GM18508 (cell line): Measurements from ENCODE around the gene OVCH2.
"Not testable (repeated sequence)": the region's sequence is repeated elsewhere in the genome, so short reads cannot be mapped to it uniquely, and the experiment has no call there.

Source experiments
- ATAC-seq: cut with Tn5 transposase; IDR thresholded peaks from one replicate; pipeline ENCODE4 v1.9.1; 2021; ENCODE audit warnings: moderate number of reproducible peaks; ENCODE audit not compliant: insufficient read depth, unreplicated experiment

Gene OVCH2, protein sequence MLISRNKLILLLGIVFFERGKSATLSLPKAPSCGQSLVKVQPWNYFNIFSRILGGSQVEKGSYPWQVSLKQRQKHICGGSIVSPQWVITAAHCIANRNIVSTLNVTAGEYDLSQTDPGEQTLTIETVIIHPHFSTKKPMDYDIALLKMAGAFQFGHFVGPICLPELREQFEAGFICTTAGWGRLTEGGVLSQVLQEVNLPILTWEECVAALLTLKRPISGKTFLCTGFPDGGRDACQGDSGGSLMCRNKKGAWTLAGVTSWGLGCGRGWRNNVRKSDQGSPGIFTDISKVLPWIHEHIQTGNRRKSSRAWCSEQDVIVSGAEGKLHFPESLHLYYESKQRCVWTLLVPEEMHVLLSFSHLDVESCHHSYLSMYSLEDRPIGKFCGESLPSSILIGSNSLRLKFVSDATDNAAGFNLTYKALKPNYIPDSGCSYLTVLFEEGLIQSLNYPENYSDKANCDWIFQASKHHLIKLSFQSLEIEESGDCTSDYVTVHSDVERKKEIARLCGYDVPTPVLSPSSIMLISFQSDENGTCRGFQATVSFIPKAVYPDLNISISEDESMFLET

DNA sequence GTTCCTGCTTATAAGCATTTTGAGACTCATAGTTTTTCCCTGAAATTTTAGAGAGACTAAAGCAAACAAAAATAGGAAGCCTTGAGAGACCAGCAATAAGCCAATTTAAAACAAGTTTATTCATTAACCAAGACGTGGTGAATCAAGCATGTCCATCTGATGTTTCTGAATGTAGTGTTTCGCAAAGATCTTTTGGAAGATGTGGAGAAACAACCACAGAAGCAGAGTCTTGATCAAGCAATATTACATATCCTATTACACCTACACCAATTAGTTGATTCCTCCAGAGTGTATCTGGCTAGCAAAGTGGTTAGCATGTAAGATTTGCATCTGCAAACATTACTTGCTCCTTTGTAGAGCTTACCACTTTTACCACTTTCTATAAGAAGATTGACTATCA lies at the start of gene OVCH2:
Gene OVCH2 (minus strand): TSS at position 101 of the 400 bp plus-strand sequence. CDS start 83 bp downstream, at position 18.
- no peak for ATAC-seq

DNA sequence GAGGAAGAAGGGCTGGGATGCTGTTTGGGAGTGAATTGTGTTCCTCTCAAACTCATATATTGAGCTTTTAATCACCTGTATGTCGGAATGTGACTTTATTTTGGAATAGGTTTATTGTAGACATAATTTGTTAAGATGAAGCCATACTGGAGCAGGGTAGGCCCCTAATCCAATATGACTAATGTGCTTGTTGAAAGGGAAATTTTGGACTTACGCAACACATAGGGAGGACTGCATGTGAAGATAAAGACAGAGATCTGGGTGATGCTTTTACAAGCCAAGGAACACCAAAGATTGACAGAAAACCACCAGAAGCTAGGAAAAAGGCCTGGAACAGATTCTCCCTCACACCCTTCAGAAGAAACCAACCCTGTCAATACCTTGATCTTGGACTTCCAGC lies 43.2 kb upstream of the OVCH2 start:
- ATAC-seq, result no peak

DNA sequence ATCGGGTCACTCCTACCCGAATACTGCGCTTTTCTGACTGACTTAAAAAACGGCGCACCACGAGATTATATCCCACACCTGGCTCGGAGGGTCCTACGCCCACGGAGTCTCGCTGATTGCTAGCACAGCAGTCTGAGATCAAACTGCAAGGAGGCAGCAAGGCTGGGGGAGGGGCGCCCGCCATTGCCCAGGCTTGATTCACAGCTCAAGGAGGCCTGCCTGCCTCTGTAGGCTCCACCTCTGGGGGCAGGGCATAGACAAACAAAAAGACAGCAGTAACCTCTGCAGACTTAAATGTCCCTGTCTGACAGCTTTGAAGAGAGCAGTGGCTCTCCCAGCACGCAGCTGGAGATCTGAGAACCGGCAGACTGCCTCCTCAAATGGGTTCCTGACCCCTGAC lies 28.5 kb upstream of the OVCH2 start:
- not testable (repeated sequence) for ATAC-seq

GRCh38 chr11:7714786-7715185 lies 8.5 kb upstream of the OVCH2 start:
- ATAC-seq, result no peak

DNA sequence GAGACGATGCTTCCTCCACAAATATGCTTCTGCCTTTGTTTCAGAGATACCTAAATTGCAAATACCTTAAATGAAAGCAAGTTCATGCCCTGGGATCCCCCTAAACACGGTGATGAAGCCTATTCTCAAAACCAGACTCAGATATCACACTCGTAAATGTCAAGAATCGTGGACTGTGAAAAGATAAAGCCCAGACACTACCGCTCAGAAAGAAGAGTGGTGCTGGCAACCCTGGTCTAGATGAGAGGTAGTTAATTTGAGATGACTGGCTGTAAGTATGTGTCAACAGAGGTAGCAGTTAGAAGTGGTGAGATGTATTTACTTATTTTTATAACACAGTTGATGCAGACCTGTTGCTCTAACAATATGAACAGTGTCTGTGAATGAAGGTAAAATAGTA lies 2.5 kb downstream of the OVCH2 start:
- no peak for ATAC-seq

DNA sequence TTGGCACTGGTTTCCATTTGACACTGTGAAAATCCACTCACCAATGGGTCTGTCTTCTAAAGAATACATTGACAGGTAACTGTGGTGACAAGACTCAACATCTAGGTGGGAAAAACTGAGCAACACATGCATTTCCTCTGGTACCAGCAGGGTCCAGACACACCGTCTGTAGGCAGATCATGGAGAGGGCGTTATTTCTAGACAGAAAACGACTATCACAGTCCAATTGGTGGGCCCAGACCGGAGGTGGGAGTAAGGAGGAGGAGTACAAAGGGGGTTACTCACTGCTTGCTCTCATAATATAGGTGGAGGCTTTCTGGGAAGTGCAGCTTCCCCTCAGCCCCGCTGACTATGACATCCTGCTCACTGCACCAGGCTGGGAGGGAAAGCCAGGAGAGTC lies 9.9 kb downstream of the OVCH2 start:
- ATAC-seq, result no peak

DNA sequence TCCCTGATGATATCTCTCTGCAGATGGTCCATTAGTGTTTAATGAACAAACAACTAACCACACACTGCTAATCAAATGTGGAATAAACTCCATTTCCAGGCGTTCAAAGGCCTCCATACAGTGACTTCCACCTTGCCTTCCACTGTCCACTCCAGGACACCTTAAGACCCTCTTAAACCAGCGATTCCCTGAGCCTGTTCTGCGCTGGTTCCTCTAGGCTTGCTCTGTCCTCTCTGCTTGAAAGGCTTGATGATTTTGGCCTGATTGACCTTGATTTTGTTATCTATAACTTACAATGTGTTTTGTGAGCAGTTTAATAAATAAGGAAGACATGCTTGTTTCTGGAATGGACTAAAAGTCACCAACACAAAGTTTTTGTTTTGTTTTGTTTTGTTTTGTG lies 12.0 kb downstream of the OVCH2 start:
- no peak for ATAC-seq

DNA sequence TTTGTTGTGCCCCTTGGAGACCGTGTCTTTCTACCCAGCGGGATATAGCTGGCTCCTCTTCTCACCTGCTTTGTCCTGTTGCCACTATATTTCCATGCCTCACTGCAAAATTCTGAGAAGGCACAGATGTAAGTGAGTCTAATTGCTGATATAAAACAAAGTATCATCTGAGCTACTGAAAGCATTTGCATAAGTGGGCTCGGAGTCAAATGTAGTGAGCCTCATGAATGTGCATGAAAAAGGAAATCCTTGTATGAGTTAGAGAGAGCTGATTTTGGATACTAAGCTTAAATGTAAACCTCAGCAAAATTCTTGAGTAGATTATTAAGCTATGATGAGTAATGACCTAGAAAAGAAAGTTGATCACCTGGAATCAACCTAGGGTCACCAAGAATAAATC lies 13.9 kb downstream of the OVCH2 start:
- ATAC-seq, result no peak

DNA sequence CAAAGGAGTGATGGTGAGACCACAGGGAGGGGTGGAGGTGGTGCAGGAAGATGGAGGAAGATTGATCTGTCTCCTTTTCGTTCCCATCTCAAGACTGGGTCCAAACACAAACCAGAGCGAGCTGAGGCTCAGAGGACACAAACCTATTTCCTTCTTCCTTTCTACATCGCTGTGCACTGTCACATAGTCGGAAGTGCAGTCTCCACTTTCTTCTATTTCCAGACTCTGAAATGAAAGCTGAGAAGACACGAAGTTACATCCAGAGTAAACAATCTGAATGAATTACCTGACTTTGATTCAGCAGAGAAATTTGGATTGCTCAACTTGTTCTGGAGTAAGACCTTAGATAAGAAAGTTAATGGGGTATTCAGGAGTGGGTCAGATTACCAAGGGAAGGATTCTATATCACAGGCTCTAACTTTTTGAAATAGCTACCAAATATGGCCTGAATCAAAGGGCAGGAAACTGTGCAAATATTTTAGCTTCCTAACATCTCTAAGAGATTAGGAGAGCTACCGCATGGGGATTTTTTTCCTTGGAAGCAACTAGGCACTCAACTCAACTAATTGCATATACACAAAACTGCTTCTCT lies 14.4 kb downstream of the OVCH2 start:
- no peak for ATAC-seq

DNA sequence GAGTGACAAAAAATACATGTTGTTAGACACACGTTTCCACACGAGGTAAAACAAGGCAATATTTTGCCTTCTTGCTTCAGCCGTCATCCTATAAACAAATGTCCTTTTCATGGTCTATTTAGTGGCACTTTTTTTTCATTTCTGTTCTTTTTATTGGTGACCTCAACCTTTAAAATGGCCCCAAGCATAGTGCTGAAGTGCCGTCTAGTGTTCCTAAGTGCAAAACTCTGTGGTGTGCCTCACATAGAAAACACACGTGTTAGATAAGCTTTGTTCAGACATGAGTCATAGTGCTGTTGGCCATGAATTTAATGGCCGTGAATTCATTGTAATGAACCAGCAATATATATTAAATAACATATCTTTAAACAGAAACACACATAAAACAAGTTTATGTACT lies 15.6 kb downstream of the OVCH2 start:
- ATAC-seq, result no peak

DNA sequence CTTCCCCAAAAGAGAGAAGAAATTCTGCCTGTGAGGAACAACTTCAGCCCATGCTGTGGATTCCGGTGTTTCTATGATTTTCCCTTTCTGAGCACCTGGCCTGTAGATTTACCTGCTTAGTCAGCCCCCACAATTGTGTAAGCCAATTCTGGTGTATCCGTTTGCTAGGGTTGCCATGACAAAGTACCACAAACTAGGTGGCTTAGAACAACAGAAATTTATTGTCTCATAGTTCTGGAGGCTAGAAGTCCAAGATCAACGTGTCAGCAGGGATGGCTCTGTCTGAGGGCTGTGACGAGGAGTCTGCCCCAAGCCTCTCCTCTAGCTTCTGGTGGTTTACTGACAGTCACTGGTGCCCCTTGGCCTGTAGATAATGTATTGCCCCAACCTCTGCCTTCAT lies 17.0 kb downstream of the OVCH2 start:
- ATAC-seq, result no peak

DNA sequence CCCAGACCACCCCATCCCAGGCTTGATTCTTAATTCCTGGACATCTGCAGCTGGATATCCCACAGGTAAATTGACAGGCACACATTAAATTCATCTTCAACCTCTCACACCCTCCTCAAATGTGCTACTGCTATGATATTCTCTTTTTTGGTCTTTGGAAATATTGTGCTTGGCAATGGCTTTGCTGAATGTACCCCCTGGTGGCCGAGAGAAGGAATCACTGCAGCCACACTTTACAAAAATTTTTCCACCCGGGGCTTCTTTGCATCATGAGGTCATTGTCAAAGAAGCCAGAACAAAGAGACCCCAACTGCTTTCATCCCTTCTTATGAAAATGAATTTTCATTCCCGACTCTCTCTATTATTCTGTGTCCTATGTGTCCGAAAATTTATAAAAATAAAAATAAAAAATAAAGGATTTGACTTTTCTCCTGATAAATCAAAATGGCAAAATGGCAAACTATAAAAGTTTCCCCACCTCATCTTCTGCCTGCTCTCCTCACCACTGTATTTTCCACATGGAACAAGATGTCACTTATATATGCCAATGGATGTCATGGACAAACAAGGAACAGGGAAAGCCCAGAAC lies 17.9 kb downstream of the OVCH2 start:
- ATAC-seq, result no peak

DNA sequence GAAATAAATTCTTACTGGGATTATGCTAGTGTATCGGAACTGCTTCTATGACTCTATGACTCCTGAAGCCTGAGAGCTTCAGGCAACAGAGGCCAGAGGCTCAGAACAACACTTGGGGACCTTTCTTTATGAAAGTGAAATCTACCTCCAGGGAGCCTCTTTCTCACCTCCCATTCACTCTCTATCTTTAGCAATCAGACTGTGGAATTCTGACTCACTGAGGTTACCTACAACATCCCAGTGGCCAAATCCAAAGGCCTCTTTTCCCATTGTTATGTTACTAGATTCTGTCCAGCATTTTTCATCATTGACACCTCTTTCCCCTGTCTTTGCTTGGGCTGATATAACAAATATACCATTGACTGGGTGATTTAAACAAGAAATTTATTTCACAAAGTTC lies 18.9 kb downstream of the OVCH2 start:
- no peak for ATAC-seq

- no peak for ATAC-seq
Measured at GRCh38 chr11:7686761-7687160, 19.5 kb downstream of the OVCH2 start.

DNA sequence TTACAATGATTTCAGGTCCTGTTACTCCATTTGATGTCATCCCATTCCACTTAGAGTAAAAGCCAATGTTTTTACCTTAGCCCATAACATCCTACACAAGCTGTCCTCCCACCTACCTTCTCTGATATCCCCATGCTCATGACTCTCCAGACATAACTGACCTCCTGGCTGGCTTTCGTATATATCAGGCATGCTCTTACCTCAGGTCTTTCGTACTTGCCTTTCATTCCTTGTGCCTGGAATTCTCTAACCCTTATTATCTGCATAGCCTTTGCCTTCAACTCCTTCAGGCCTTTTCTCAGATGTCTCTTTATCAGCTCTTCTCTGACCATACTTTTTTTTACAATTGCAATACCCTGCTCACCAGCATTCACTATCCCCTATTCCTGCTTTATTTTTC lies 22.7 kb downstream of the OVCH2 start:
- no peak for ATAC-seq

DNA sequence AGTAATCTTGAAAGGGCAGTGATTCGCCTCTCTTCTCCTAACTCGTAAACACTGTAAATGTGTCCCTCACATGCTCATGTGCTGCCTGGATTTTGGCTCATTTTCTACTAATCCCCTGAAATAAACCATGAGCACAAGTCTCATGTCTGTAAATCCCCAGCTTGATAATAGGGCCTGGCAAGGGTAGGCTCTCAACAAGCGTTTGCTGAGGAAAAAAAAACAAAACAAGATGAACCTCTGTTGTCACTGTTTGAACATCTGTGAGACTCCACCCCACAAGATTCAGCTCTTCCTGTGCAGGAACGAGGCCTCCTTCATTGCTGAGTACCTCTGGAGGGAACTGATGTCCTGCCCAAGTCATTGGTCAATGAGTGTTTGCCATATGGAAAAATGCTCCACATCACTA lies 28.5 kb downstream of the OVCH2 start:
- ATAC-seq, result no peak

DNA sequence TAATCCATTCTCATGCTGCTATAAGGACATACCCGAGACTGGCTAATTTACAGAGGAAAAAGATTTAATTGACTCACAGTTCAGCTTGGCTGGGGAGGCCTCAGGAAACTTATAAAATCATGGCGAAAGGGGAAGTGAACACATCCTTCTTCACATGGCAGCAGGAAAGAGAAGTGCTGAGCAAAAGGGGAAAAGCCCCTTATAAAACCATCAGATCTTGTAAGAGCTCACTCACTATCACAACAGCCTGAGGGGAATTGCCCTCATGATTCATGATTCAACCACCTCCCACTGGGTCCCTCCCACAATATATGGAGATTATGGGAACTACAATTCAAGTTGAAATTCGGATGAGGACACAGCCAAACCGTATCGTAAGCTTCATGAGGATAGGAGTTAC lies 29.2 kb downstream of the OVCH2 start:
- no peak for ATAC-seq

DNA sequence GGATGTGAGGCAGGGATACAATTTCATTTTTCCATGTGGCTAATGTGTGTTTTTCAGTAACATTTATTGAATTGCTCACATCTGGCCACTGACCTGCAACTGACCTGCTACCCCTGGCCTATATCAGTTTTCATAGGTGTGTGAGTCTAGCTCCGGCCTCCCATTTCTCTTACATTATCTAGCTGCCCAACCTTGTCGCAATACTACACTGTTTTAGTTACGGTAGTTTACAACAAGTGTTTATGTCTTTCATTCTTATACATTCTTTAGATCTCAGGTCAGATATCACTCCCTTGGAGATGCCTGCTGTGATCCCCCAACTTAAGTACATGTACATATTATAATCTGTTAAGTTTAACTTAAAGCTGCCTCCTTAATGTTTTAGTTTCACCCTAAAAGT lies 30.6 kb downstream of the OVCH2 start:
- ATAC-seq, result no peak

GRCh38 chr11:7673724-7674434 lies 32.4 kb downstream of the OVCH2 start:
- ATAC-seq, result no peak

GRCh38 chr11:7672960-7673723 lies 33.1 kb downstream of the OVCH2 start, which contains the start of gene CYB5R2:
Gene CYB5R2, minus strand, starts transcription at chr11:7673500. Its CDS starts 675 bp downstream, at chr11:7672825.
- no peak for ATAC-seq
